HFF-Myc (cell line): ENCODE measurements around the gene MAML2.

Experiments used
- DNase-seq: peaks from one replicate; pipeline ENCODE4 v3.0.0-alpha.2; 2011; ENCODE audit warnings: low read depth; ENCODE audit errors: extremely low read depth
- H3K4me3 ChIP-seq: replicated peaks from 2 replicates; pipeline ENCODE4 v1.5.1; 2011; ENCODE audit warnings: low read depth, mild to moderate bottlenecking, control low read depth, low read length
- TF ChIP-seq, protein P1 (sequence below): IDR thresholded peaks from 2 replicates; pipeline ENCODE4 v1.5.1; 2012; ENCODE audit warnings: mild to moderate bottlenecking, low read depth, low read length, control low read depth; ENCODE audit errors: missing control alignments

MAML2 gene

GRCh38 chr11:96384156-96384555 is 41.2 kb upstream of the MAML2 start:
- no peak for DNase-seq
- TF ChIP-seq, protein P1, sequence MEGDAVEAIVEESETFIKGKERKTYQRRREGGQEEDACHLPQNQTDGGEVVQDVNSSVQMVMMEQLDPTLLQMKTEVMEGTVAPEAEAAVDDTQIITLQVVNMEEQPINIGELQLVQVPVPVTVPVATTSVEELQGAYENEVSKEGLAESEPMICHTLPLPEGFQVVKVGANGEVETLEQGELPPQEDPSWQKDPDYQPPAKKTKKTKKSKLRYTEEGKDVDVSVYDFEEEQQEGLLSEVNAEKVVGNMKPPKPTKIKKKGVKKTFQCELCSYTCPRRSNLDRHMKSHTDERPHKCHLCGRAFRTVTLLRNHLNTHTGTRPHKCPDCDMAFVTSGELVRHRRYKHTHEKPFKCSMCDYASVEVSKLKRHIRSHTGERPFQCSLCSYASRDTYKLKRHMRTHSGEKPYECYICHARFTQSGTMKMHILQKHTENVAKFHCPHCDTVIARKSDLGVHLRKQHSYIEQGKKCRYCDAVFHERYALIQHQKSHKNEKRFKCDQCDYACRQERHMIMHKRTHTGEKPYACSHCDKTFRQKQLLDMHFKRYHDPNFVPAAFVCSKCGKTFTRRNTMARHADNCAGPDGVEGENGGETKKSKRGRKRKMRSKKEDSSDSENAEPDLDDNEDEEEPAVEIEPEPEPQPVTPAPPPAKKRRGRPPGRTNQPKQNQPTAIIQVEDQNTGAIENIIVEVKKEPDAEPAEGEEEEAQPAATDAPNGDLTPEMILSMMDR, result no peak
- H3K4me3 ChIP-seq, result no peak overlapping the region

DNA sequence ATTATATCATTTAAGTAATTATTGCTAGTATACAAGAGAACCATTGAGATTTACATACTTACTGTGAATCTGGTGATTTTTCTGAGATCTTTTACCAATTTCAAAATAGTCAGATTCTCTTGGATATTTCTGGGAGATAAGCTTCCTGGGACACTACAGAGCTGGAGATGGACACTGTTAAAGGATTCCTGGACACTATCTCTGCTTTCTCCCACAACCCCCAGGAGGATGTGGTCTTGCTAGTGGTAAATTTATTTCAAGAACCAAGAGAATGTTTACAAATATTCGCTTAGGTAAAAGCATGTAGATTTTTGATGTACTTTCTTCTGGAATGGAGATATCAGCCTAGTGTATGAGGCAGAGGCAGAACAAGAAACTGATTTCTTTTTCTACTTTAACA is 33.8 kb upstream of the MAML2 start:
- no peak for DNase-seq
- H3K4me3 ChIP-seq, result no peak overlapping the region
- TF ChIP-seq, protein P1, result no peak

DNA sequence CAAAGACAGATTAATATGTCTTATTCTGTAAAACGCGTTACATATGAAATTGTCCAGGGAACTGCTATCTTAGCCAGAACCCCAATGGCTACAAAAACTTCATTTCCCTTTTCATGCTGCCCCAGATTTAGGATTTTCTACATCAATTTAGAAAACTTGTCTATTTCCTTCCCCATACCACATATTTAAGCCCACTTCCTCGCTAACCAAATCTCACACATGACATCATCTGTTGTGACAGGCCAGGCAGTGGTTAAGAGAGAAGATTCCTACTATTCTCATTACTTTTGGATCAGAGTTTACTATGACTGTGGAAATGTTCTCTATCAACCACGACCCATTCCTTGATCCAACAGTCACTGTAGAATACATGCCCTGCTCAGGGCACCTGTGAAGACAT is 30.8 kb upstream of the MAML2 start:
- H3K4me3 ChIP-seq, result no peak overlapping the region
- DNase-seq, result no peak
- TF ChIP-seq, protein P1, result no peak

DNA sequence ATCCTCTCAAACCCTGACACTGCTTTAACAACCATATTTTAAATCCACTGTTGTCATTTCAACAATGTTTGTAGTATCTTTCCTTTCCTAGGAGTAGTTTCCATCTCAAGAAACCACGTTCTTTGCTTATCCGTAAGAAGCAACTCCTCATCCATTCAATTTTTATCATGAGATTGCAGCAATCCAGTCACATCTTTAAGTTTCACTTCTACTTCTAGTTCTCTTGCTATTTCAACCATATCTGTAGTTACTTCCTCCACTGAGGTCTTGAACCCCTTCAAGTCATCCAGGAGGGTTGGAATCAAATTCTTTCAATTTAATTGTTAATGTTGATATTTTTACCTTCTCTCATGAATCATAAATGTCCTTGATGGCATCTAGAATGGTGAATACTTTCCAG is 24.3 kb upstream of the MAML2 start:
- no peak overlapping the region for H3K4me3 ChIP-seq
- DNase-seq, result no peak
- TF ChIP-seq, protein P1, result no peak

DNA sequence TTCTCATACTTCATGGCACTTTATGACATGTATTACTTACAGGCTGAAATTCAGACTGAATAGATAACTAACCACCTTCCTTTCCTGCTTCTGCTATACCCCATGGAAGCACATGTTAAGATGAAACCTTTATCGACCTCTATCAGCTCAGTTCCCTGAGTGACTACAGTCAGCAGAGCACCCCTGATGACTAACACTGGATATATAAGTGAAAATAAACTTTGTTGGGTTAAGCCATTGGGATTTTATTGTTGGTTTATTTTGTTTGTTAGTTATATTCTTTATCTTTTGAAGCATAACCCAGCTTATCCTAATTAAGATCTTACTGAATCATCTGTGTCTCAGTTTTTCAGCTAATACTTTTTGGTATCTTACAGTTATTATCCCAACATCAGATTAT is 23.0 kb upstream of the MAML2 start:
- TF ChIP-seq, protein P1, result no peak
- H3K4me3 ChIP-seq, result no peak overlapping the region
- DNase-seq, result no peak

DNA sequence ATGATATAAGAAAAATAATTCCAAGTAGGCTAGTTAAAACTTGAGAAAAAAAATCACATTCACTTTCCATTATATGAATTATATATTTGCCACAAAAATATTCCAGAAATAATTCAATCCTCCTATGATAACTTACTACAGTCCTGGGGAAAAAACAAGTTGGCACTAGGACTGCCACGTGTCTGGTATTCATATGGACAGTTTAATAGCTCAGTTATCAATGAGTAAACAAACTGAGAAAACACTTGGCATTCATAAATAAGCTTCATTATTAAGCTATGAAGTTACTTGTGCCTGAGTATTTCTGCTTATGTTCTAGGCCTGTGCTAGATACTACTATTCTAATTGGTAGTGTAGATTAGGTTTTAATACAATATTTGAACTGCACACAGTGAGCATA is 22.5 kb upstream of the MAML2 start:
- no peak for DNase-seq
- TF ChIP-seq, protein P1, result no peak
- no peak overlapping the region for H3K4me3 ChIP-seq

DNA sequence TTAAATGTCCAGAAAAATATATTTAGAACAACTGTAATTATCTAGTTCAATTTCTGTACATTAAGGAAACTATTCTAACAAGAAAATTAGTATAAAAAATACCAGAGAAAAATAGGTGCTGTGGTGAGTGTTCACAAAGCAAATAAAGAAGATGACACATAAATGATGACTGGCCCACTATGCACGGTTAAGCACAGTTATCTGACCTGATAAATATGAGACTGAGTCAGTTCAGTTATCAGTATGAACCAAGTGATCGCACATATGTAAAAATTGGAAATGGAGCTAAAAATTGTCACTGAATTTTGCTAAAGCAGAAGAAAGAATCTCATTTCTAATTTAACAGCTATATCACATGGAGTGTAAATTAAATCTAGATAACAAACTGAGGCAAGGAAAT is 18.8 kb upstream of the MAML2 start:
- no peak overlapping the region for H3K4me3 ChIP-seq
- TF ChIP-seq, protein P1, result no peak
- no peak for DNase-seq
